NOMO-1 (cell line): ENCODE measurements around the gene VSIG4.
A peak's percentile ranks its signal among the peaks of the same experiment; 100 is the strongest.

ENCODE experiments used
- DNase-seq, 2 experiments: peaks; one replicate each; lab custom pipeline; 2025; ENCODE audit not compliant: unreplicated experiment in 2 of 2; lab: John Stamatoyannopoulos, UW

VSIG4 gene

DNA sequence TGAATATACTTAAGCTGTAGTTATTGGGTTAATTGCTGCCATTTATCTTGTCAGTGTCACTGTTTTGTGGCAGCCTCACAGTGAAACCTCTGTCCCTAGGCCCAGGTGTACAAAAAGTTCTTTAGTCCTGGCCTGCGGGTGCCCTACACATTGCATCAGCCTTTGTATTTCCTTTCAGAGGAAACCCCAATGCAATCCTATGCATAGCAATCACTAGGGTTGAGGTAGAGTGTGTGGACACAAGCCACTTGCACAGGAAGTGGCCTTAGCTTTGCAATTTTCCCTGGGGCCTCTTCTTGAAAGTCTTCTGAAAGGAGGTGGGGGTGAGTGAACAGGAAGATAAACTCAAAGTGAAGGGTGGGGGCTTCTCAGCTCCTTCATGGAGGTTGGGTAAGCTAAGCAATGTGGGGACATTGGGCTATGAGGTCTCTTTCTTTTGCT, 27.8 kb downstream of the VSIG4 start:
- DNase-seq = peak; percentile 95 to 96

DNA sequence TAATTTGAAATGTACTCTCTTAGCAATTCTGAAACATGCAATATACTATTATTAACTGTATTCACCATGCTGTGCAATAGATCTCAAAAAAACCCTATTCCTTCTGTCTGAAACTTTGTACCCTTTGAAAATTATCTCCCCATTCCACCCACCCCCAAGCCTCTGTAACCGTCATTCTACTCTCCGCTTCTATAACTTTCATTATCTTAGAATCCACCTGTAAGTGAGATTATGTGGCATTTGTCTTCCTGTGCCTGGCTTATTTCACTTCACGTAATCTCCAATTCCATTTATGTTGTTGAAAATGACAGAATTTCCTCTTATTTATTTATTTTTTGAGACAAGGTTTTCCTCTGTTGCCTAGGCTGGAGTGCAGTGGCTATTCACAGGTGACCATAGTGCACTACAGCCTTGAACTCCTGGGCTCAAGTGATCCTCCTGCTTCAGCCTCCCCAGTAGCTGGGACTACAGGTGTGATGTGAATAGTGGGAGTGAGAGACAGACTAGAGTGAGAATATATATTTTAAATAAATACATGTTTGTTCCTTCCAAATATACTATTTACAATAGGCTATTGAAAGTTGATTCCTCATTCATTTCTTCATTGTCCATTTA, 30.5 kb downstream of the VSIG4 start:
- DNase-seq = no peak

DNA sequence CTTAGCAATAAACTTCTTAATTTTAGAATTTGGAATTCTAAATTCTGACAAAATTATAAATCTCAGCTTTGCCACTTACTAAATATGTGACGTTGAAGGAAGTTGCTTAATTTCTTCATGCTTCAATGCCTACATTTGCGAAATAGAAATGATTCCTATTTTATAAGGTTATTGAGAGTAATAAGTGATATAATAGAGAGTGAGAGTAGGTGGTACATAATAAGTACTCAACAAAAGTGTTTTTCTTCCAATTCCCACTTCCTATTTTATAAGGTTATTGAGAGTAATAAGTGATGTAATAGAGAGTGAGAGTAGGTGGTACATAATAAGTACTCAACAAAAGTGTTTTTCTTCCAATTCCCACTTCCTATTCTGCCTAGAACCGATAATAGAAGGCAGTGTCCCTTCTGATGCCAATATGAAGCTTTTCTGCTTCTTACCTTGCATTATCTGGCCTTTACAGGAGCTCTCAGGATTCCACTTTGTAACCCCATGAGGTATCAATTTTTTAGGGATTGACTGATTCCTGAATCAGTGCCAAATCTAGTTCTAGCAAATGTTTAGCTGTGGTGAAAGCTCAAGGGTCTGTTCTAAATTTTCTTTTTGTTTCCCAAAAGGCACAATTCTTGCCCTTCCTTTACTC, 31.4 kb downstream of the VSIG4 start:
- DNase-seq = no peak

DNA sequence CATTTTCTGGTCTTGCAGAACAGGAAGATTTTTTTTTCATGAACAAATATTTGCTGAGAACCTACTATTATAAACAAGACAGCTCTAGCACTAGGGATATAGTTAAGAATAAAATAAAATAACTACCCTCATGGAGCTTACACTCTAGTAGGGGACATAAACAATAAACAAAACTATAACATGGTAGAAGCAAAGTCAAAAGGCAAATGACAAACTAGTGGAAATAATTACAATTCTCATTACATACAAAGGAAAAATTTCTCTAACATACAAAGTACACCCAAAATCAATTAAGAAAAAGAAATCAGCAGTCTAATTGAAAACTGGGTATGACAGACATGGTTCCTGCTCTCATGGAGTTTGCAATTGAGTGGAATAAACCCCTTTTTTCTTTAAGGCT, 32.0 kb downstream of the VSIG4 start:
- DNase-seq = no peak

DNA sequence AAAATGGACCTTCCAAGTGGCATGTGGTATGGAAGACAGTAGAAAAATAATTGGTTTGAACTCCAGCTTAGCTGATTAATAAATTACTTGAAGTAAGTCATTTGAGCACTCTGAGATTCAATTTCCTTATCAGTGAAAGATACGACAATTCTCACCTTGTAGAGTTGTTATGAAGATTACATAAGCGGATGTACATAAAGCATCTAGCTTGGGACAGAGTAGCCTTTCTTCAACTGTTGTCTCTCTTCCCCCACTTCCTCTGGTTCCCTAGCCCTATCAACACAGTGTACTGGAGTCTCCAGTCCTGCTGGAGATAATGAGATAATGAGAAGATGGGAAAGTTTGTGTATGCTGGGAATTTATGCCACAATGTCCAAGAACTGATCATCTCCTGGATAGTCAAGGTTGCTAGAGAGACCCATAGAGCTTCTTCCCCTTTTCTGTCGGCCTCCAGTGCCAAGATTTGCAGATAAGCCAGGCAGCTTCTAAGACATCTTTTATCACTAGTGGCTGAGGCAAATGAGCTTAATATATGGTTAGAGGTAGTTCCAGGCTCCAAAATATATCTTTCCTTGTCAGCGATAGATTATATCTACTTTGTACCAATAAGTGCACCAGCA, 33.9 kb downstream of the VSIG4 start:
- peak; percentile 53 to 67 for DNase-seq

DNA sequence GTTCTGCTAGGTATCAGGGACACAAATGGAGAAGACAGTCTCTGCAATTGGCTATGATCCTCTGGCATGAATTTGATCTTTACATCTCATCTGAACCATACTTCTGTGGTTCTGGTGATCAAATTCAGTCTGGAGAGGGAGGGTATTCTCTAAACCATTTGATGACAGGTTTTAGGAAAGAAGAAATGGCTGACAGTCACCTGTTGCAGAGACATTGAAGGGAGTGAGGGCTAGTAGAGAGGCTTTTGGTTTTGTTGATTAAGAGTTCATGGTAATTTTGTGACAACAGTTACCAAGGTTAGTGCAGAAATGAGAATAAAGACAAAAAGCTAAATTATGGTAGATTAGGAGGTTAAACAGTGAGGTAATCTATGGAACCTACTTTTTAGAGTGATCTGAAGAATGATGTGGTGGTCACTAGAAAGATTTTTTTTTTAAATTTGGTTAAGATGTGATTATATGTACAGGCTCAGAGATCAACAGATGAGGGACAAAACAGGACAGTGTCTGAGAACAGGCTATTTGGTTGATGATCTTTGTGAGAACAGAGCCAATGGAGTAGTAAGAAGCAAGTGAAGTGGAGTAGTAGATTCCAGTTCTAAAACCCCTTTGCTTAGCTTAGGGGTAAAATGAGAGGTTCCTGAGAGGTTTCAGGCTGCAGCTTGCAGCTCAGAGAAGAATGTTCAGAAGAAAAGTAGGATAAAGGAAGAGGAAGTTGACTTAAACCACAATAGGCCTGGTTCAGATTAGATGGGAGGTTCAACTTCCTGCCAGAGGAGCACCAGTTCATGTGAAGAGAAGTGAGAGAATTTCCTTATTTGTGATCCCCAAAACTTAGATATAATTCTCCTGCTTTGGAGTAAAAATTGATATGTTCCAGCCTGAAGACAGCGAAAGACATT, 34.7 kb downstream of the VSIG4 start:
- peak; percentile 66 to 91 for DNase-seq

DNA sequence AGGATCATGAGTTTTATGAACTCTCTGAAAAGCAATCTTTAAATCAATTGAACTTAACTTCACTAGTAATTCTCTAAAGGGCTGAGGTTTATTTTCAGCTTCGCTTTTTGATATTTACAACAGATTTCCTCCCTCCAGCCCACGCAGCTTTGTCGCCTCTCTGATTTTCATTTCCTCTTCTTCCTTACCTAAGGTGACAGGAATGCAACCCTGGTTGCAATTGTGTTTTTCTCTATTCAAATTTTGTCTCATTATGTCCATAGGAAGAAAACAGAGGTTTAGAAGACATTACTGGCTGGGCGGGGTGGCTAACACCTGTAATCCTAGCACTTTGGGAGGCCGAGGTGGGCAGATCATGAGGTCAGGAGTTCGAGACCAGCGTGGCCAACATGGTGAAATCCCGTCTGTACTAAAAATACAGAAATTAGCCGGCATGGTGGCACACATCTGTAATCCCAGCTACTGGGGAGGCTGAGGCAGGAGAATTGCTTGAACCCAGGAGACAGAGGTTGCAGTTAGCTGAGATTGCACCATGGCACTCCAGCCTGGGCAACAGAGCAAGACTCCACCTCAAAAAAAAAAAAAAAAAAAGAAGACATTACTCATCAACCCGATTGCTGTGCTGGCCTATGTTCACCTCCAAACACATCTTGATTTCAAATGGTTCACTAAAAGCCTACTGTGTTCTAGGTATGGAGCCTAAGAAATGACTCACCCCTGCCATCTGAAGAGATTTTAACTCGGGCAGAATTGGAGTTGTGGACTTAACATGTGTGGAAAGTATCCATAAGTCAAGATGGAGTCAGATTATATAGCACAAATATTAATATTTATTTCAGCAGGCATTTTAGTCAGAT, 36.8 kb downstream of the VSIG4 start:
- DNase-seq = peak in 1 of 2 experiments; percentile 37

DNA sequence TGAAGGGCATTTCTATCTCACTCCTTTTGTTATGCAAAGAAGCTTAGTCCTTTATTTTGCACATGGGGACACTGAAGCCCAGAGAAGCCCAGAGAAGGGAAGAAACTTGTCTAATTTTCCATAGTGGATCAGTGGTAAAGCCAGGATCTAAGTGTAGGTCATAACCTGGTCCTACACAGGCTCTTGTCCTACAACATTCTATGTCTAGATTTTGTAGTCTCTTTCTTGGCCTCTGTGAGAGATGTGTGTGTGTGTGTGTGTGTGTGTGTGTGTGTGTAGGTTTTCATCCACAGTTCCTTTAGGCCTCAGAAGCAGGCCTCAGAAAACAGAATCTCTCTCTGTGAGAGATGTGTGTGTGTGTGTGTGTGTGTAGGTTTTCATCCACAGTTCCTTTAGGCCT, 38.3 kb downstream of the VSIG4 start:
- no peak for DNase-seq

DNA sequence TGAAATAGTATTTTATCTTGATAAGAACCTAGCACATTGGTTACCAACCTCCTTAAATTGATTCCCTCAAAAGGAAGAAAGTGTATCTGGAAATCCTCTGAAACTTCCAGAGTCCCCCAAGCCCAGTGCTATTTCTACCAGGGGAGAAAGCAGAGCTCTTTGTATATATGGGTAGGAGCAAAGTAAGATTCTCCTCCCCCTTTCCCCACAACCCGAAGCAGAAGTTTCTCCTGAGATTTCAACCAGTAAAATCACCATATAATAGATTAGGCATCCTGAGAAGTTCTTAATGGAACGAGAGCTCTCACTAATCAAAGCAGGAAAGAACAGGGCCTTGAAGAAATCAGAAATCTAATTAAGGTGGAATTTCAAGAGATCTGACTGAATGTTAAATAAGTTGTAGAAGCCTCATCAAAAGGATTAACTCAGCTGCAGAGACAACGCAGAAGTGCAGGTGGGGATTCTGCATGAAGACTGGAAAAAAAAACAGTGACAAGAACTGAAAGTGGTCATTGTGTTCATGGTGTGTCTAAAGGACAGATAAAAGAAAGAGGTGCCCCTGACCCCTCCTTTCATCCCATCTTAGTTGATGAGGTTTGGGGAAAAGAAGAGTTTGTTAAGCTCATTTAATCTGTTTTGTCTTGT, 39.1 kb downstream of the VSIG4 start:
- DNase-seq = no peak

DNA sequence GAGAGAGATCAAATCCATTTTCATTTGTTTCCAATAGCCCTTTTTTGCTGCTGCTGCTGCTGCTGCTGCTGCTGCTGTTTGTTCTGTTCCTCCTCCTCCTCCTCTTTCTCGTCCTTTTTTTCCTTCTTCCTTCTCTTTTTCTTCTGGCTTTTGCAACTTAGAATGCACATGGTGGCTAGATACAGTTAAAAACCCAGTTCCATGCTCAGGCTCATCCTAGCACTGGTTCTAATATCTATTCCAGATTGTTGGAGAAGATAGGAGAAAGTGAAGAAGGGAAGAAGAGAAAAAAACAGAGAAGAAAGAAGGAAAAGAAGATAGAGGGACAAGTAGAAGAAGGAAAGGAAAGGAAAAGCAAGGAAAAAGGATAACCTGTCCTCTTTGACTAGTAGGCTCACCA, 39.7 kb downstream of the VSIG4 start:
- no peak for DNase-seq

DNA sequence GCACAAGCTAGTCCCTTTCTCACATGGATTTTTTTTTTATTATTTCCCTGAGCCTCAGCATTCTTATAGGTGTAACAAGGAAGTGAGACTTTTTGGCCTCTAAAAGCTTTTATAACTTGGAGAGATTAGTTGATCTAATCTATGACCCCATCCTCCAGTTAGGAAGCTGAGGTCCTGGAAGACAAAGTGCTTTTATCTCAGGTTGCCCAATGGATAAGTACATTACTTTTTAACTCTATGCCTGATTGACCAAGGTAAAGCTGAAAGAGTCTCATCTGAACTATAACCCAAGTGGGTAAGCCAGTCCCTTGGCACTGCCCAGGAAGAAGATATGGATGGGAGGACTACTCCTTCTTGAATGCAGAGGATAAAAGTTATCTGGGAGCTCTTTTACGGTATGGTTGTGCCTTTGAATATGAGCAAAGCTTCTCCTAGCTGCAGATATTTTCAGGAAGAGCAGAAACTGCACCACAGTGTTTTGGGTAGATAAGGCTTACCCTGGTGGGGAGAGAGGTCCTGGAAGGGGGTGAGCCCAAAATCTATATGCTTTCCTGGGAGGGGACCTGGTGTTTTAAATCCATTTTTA, 40.2 kb downstream of the VSIG4 start:
- peak in 1 of 2 experiments; percentile 16 for DNase-seq

DNA sequence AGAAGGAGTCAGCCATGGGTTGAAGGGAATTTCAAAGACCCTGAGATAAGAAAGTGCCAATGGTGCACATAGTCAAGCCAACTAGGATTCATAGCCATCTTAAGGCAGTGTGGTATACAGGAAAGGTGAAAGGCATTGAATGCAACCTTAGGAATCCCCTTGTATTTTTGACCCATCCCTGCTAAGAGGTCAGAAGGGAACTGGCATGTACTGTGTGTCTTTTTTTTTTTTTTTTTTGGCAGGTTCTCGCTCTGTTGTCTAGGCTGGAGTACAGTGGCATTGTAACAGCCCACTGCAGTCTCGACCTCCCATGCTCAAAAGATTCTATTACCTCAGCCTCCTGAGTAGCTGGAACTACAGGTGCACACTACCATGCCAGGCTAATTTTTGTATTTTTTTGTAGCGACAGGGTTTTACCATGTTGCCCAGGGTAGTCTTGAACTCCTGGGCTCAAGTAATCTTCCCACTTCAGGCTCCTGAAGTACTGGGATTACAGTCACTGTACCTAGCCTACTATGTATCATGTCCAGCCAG, 40.8 kb downstream of the VSIG4 start:
- no peak for DNase-seq

DNA sequence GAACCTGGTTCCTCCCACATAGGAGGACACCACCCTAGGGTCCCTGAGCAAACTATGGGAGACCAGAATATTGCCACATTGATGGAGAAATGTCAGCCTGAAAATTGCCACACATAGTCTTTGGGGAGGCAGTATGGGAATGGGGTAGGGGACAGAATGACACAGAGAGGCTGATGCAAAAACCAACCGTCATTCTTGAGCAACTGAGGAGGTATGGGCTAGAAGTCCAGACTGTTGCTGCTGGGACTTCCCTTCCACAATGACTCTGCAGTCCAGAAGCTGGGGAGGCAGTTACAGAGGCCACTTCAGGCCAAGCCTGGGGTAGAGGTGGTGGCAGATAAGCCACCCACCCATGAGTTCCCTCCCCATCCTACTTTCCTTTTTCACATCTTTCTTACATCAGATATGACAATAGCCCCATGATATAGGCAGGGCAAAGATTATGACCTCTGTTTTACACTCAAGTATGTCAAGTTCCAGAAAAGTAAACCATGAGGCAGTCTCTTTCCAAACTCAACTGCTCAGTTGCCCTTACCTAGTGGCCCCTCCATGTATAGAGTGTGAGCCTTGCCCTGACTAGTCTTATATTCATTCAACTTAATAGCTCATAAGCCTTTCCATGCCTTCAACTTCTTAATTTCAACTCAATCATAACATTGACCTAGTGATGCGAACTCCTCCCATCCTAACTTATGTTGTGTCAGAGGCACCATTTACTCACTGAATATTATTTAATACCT, 41.7 kb downstream of the VSIG4 start:
- peak; percentile 95 to 98 for DNase-seq

DNA sequence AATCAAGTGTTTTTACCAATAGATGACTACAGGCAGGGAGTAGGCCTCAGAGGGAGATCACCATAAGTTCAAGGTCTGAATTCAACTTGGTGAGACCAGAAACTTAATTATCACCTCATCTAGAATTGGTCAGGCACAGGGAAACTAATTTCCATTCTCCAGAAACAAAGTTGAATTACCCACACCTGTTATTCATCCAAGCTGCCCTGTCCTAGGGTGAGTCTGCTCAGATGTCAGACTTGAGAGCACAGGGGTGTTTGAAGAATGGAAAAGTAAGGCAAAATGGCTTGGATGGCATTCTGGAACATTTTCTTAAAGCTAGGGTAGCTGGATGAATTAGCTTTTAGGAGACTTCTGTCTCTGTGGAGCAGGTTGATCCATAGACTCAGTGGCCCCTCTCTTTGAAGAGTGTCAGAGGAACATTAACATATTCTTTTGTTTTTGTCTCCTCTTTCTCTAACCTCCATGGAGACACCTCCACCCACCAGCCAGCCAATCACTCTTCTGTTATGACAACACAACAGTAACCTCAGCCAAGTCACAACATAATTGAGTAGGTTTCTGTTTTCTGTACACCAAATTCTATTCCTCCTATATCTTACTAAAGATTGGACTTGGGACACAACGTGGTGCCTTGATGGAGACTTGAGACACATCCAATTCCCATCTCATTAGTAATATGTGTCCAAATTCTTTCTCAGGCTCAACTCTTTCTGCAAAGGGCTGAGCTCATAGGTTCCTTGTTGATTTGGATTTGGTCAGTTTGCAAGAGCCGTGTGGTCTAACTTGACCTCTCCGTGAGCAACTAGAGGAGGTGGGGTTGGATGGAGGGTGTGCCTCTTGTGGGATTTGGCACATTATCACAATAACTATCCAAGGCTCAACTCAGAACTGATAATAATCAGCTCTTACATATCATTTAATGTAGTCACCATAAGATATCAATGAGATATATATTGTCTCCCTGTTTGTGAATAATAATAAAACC, 45.1 kb downstream of the VSIG4 start:
- no peak for DNase-seq

DNA sequence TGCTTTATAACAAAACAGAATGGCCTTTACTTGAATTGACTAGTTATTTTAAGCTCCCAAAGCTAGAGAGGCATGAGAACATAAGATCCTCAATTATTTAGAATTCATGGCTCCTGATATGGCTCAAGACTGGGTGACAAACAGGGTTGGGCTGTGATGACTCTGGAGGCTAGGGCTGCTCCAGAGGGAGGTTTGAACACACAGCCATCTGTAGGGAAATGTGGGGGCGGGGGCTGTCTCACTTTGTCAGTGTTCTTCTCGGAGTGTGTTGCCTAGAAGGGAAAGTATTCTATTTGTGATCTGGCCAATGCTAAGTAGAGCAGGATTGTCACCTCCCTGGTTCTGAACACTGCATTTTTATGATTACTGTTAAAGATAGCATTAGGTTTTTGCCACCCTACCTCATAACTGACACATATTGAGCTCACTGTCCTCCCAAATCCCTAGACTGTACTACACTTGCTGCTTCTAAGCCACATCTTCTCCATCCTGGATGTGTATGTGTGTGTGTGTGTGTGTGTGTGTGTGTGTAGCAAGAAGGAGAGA, 45.9 kb downstream of the VSIG4 start:
- no peak for DNase-seq

DNA sequence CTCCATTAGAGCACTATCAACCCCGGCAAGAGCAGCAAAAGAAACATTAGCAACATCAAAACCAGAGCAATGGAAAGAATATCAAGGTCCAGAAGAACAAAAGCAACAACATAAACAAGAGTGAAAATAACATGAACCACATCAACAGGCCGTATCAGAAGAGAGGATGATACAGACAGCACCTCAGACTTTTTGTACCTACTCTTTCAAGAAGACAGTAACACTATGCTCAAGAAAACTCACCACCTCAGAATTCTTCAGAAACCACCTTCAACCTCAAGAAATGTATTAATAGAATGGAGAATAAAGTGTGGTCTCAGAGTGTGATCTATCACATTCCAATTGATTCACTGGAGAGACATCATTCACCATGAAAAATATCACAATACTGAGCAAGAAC, 46.5 kb downstream of the VSIG4 start:
- DNase-seq = no peak

DNA sequence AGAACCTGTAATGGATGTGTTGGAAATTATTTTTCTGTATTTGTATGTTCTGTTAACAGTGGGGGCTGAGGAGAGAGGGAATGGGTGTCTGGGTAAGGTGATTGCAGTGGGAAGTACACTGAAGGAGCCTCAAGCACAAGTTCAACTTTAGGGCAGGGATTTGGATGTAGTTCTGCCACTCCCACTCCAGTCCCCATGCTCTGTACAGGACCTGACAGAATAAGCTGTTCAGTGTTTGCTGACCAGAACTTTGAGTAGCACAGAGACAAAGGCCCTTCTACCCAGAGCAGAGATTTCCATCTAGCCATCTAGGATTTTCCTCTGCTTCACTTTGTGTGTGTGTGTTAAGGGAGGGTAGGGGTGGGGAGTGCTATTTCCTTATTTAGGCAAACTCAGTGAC, 49.2 kb downstream of the VSIG4 start:
- no peak for DNase-seq
